ENCODE results near the gene ING5.
"Not testable (repeated sequence)": the region's sequence is repeated elsewhere in the genome, so short reads cannot be mapped to it uniquely, and the experiment has no call there.

The ING5 gene

DNA sequence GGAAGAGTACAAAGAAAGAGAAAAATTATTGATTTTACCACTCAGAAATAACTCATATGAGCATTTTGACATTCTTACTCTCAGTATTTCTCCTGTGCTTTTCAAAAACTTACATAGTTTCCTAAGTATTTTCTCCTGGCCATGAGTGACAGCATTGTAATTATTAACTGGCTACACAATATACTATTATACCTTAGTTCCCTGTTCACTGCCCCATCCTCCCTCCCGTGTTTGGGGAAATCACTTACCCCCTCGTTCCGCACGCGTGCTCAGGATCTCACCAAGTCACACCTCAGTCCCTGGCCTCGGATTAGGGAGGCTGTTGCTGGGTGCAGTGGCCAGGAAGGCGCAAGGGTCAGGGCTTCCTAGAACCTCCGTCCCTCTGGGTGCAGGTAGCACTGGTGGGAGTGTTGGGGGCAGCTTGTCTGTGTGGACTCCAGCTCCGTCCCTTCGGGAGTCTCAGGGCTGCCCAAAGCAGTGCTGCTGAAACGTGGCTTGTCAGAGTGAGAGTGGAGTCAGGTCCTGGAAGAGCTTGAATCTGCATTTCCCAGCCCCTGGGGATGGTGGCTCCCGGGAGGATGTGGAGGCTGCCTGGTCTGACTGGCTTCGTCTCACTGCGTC, 41.1 kb upstream of the ING5 start:
- TF ChIP-seq ZNF8 (CRISPR knock-in tag; IDR thresholded peaks at IDR 0.05): no peak
- TF ChIP-seq TOX (CRISPR knock-in tag; IDR thresholded peaks at IDR 0.05; ENCODE audit: borderline replicate concordance): no peak
- no peak for TF ChIP-seq ISL1 (CRISPR knock-in tag; IDR thresholded peaks at IDR 0.05)
- TF ChIP-seq, protein P1, sequence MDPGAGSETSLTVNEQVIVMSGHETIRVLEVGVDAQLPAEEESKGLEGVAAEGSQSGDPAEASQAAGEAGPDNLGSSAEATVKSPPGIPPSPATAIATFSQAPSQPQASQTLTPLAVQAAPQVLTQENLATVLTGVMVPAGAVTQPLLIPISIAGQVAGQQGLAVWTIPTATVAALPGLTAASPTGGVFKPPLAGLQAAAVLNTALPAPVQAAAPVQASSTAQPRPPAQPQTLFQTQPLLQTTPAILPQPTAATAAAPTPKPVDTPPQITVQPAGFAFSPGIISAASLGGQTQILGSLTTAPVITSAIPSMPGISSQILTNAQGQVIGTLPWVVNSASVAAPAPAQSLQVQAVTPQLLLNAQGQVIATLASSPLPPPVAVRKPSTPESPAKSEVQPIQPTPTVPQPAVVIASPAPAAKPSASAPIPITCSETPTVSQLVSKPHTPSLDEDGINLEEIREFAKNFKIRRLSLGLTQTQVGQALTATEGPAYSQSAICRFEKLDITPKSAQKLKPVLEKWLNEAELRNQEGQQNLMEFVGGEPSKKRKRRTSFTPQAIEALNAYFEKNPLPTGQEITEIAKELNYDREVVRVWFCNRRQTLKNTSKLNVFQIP (CRISPR knock-in tag; IDR thresholded peaks at IDR 0.05; ENCODE audit: borderline replicate concordance, low read depth): no peak
- TF ChIP-seq ZNF565 (CRISPR knock-in tag; conservative IDR thresholded peaks at IDR 0.05; ENCODE audit: low read depth): no peak
- no peak for TF ChIP-seq CSDC2 (CRISPR knock-in tag; IDR thresholded peaks at IDR 0.05)
- no peak for TF ChIP-seq CSRNP3 (CRISPR knock-in tag; IDR thresholded peaks at IDR 0.05)
- no peak for TF ChIP-seq ZFP3 (CRISPR knock-in tag; IDR thresholded peaks at IDR 0.05)
- TF ChIP-seq ARNTL (CRISPR knock-in tag; IDR thresholded peaks at IDR 0.05; ENCODE audit: borderline replicate concordance, low read depth): no peak
- no peak for TF ChIP-seq BACH2 (CRISPR knock-in tag; IDR thresholded peaks at IDR 0.05; ENCODE audit: borderline replicate concordance)
- TF ChIP-seq ESRRG (CRISPR knock-in tag; IDR thresholded peaks at IDR 0.05): no peak
- no peak for TF ChIP-seq RARB (CRISPR knock-in tag; IDR thresholded peaks at IDR 0.05)
- no peak for ATAC-seq

- not testable (repeated sequence) for ATAC-seq
Observed at GRCh38 chr2:241662731-241663130, 39.1 kb upstream of the ING5 start.

DNA sequence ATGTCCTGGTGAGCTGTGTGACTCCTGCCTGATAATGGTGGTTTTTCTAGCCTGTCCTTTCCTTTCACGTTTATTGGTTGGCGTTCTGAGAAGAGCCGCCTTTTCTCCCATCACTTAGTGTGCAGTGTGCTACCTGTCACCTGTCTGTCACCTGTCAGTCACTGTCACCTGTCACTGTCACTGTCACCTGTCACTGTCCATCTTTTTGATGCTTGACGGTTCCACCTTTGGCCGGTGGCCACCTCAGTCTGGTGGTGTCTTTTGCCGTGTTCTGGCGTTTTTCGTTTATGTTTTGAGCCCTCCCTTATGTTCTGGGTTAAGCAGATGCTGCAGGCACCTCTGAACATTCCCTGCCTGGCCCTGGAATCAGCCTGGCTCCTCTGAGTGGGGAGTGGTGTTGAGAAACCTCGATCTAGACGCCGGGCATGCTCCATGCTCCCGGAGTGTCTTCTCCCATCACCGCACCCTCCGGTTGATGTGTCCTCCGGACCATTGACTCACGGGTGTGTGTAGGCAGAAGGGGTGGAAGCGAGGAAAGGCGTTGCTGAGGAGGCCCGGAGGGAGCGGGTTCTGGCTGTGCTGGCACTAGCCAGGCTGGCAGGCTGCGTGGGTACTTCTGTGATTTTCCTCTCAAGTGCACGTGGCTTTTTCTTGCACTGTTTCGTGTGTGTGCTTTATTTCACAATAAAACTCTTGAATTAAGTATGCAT, 36.0 kb upstream of the ING5 start:
- peak; percentile 48 for ATAC-seq
- peak; percentile 47 for TF ChIP-seq TSHZ2 (CRISPR knock-in tag; IDR thresholded peaks at IDR 0.05)
- no peak for TF ChIP-seq TOX (CRISPR knock-in tag; IDR thresholded peaks at IDR 0.05; ENCODE audit: borderline replicate concordance)
- TF ChIP-seq SNAI2 (CRISPR knock-in tag; IDR thresholded peaks at IDR 0.05): no peak
- TF ChIP-seq ZNF8 (CRISPR knock-in tag; IDR thresholded peaks at IDR 0.05): no peak
- no peak for TF ChIP-seq ARNTL (CRISPR knock-in tag; IDR thresholded peaks at IDR 0.05; ENCODE audit: borderline replicate concordance, low read depth)
- no peak for TF ChIP-seq ZFP3 (CRISPR knock-in tag; IDR thresholded peaks at IDR 0.05)
- TF ChIP-seq ISL1 (CRISPR knock-in tag; IDR thresholded peaks at IDR 0.05): no peak

DNA sequence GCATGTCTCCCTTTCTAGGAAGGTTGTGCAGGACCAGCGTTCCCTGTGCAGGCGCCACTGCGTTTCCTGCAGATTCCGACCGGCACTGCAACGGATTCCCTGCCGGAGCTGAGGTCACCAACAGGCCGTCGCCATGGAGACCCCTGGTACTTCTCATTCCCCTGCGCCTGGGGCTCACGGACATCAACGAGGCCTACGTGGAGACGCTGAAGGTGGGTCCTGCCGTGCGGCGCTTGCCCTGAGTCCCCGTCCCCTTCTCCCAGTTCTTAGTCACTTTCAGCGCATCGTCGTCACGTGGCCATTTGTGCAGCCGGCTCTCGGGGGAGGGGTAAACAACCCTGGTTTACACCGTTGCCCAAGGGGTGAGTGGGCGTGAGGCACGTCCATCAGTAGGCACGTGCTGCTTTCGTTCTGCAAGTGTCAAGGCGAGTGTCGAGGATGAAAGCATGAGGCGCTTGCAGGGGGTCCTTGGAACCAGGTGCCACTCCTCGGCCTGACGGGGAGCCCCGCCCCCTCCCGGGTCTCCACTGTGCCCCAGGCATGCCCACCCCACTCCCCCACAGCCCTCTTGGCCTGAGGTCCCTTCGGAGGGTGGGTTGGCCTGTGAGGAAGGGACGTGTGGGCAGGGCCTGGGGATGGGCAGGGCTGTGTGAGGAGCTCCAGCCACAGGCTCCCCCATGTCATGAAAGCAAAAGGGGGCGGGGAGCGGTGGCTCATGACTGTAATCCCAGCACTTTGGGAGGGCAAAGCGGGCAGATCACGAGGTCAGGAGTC, 35.0 kb upstream of the ING5 start:
- peak; percentile 71 for ATAC-seq
- TF ChIP-seq CSRNP3 (CRISPR knock-in tag; IDR thresholded peaks at IDR 0.05) (no peak), OSR1 (CRISPR knock-in tag; IDR thresholded peaks at IDR 0.05) (no peak), ISL1 (CRISPR knock-in tag; IDR thresholded peaks at IDR 0.05) (no peak), TOX (CRISPR knock-in tag; IDR thresholded peaks at IDR 0.05; ENCODE audit: borderline replicate concordance) (no peak), TCF4 (CRISPR knock-in tag; IDR thresholded peaks at IDR 0.05; ENCODE audit: borderline replicate concordance) (no peak), CREB5 (CRISPR knock-in tag; IDR thresholded peaks at IDR 0.05; ENCODE audit: low read depth) (no peak), ESRRG (CRISPR knock-in tag; IDR thresholded peaks at IDR 0.05) (no peak), PPARA (CRISPR knock-in tag; IDR thresholded peaks at IDR 0.05; ENCODE audit: borderline replicate concordance) (no peak), SNAI2 (CRISPR knock-in tag; IDR thresholded peaks at IDR 0.05) (peak; percentile 39; the same call in 1 of the 2 replicates), ZNF565 (CRISPR knock-in tag; conservative IDR thresholded peaks at IDR 0.05; ENCODE audit: low read depth) (0 out of 2 replicates have a peak, but pooled peaks have one; percentile 55), ARNTL (CRISPR knock-in tag; IDR thresholded peaks at IDR 0.05; ENCODE audit: borderline replicate concordance, low read depth) (no peak), ZFP30 (CRISPR knock-in tag; IDR thresholded peaks at IDR 0.05) (no peak)
- TF ChIP-seq, protein P2, sequence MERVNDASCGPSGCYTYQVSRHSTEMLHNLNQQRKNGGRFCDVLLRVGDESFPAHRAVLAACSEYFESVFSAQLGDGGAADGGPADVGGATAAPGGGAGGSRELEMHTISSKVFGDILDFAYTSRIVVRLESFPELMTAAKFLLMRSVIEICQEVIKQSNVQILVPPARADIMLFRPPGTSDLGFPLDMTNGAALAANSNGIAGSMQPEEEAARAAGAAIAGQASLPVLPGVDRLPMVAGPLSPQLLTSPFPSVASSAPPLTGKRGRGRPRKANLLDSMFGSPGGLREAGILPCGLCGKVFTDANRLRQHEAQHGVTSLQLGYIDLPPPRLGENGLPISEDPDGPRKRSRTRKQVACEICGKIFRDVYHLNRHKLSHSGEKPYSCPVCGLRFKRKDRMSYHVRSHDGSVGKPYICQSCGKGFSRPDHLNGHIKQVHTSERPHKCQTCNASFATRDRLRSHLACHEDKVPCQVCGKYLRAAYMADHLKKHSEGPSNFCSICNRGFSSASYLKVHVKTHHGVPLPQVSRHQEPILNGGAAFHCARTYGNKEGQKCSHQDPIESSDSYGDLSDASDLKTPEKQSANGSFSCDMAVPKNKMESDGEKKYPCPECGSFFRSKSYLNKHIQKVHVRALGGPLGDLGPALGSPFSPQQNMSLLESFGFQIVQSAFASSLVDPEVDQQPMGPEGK (CRISPR knock-in tag; IDR thresholded peaks at IDR 0.05; ENCODE audit: borderline replicate concordance): no peak

Measured in SK-N-SH treated with all-trans-retinoic acid at 6 μM for 48 hours (cell line).